GM21737 (cell line): Measurements from ENCODE around the gene ESYT2.
"Not testable (repeated sequence)": the region's sequence is repeated elsewhere in the genome, so short reads cannot be mapped to it uniquely, and the experiment has no call there.

Source experiments
- ATAC-seq: cut with Tn5 transposase; IDR thresholded peaks from one replicate; pipeline ENCODE4 v1.9.1; 2021; ENCODE audit warnings: mild to moderate bottlenecking, moderate library complexity; ENCODE audit not compliant: unreplicated experiment

ESYT2 gene

GRCh38 chr7:158856883-158857668 lies 27.8 kb upstream of the ESYT2 start:
- peak; percentile 34 for ATAC-seq

- no peak for ATAC-seq
Observed at GRCh38 chr7:158854681-158855081, 25.4 kb upstream of the ESYT2 start.

DNA sequence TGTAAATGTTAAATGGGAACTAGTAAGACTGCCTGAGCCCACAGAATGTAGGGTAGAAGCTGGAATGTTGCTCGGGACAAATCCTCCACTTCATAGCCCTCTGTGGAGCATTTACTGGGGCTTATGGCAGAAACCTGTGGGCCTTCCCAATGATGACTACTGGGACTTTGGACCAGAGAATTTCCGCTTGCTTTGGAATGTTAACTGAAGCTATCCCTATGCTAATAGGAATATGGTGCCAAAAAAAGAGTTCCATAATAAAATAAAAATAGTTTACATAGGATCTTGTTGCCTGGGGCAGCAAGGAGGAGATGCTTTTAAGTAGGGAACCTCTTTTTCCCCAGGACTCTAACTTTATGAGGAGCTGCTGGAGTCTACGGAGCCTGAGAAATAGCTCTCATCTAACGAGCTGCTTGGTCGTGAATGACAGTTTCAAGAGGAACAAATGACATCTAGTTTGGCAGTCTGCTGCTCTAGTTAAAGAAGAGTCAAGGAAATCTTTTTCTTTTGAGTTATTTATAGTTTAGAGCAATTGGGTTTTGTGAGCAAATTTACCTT lies 21.3 kb upstream of the ESYT2 start:
- no peak for ATAC-seq

DNA sequence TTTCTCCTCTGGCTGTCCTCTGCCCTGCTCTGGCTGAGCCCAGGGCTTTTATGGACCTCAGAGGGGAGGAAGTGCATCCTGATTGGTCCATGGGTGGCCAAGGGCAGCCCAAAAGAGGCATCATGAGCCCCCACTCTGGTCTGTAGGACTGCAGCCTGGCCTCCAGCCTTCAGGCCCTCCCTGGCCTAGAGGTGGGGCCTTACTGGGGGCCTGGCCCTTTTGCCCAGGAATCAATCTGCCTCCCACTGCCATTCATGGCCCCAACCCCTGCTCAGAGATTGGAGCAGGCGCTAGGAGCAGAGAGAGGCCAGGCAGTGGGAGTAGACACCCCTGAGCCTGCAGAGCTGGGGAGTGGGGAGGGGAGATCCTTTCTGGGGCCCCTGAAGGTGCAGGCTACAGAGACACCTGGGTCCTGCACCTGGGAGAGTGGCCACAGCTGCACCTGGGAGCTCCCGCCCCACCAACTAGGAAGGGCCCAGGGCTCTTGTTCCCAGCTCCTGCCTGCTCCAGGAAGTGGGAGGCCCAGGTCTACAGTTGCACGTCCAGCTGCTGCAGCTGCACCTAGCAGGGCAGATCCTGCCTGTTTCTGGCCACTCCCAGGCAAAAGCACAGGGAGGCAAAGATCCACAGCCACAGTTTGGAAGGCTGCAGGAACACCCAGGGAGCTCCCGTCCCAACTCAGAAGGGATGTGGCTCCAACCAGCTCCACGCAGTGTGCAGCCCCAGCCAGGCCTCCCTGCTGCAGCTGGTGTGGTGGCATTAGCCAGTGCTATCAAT lies 20.6 kb upstream of the ESYT2 start:
- ATAC-seq, result no peak

DNA sequence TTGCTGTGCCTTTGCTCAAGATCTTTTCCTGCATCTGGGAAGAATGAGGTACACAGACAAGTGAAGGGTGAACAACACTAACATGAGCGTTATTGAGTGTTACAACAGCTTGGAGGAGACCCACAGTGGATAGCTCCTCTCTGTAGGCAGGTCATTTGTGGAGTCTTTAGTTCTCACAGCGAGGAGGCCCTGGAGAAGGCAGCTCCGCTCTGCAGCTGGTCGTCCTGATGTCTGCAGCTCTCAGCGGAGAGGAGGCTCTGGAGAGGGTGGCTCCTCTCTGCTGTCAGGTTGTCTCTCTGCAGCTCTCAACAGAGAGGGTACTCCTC lies 20.1 kb upstream of the ESYT2 start:
- no peak for ATAC-seq

- ATAC-seq, result no peak
Observed at GRCh38 chr7:158847451-158847866, 18.1 kb upstream of the ESYT2 start.

DNA sequence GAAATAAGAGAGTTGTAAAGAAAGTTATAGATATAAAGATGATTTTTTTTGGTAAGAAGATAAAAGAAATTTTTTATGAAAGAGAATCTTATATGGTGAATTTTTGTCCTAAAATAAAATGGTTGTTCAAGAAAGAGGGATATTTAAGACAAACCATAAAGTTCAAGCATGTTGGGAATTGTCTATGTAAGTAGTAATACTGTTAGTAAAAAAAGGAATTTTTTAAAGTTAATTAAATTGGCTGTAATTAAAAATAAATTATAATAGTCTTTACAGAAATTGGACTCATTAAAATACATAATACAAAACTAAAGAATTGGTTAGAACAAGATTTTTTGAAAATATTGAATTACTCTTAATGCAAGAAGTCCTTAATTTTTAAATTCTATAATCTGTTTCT lies 17.0 kb upstream of the ESYT2 start:
- no peak for ATAC-seq

DNA sequence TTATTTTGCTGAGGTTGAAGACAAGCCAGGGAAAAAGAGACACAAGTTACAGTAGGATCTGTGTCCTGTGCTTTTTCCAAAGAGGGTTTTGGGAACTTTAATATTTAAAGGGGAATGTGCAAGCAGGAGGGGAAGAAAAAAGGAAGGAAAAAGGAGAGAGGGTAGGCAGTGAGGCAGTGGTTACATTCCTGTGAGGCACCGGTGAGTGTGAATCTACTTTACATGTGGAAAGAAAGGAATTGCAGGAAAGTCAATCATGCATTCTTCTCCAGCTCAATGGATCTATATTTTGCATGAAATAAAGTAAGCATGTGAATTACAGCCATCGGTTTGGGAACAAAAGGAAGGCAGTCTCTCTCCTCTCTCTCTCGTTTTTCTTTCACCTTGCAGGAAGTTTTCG lies 14.5 kb upstream of the ESYT2 start:
- ATAC-seq, result no peak

GRCh38 chr7:158842486-158842885 lies 13.2 kb upstream of the ESYT2 start:
- no peak for ATAC-seq

DNA sequence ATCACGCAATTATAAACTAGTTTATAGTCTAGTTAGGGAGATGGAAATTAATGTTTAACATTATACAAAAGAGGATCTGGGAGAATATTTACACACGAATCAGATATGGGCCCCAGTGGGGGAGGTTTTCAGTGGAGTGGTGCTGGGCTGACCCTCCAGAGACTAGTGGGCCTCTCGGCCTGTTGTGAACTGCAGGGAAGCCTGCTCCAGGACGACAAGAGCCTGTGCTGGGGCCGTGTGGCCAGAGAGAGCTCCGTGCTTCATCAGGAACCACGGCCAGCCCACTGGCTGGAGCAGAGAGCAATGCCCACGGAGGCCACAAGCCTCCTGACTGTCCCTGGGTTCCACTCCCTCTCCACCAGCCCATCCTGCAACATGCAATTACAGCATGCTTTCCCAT lies 11.3 kb upstream of the ESYT2 start:
- ATAC-seq, result no peak

GRCh38 chr7:158839177-158839576 lies 9.9 kb upstream of the ESYT2 start:
- not testable (repeated sequence) for ATAC-seq

GRCh38 chr7:158837790-158838637 lies 8.7 kb upstream of the ESYT2 start:
- no peak for ATAC-seq

- no peak for ATAC-seq
Observed at GRCh38 chr7:158836692-158837091, 7.4 kb upstream of the ESYT2 start.

GRCh38 chr7:158834878-158835784 lies 5.8 kb upstream of the ESYT2 start:
- ATAC-seq, result no peak

GRCh38 chr7:158832994-158833393 lies 3.7 kb upstream of the ESYT2 start:
- ATAC-seq, result no peak

GRCh38 chr7:158831738-158832091 lies 2.4 kb upstream of the ESYT2 start:
- no peak for ATAC-seq

- no peak for ATAC-seq
Observed at GRCh38 chr7:158830211-158830723, 958 bp upstream of the ESYT2 start.

DNA sequence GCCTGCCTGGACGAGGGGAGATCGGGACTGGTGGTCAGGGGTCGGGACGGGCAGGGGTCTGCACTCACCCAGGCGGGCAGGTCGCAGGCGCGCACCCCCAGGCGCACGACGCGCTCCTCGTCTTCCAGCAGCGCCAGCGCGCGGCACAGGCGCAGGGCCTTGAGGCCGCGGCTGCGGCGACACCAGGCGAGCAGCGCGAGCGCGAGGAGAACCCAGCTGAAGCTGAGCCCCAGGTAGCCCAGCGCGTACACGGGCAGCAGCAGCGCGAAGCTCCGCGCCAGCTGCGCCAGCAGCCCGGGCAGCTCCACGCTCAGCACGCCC lies 328 bp downstream of the ESYT2 start:
- ATAC-seq, result peak; percentile 45

DNA sequence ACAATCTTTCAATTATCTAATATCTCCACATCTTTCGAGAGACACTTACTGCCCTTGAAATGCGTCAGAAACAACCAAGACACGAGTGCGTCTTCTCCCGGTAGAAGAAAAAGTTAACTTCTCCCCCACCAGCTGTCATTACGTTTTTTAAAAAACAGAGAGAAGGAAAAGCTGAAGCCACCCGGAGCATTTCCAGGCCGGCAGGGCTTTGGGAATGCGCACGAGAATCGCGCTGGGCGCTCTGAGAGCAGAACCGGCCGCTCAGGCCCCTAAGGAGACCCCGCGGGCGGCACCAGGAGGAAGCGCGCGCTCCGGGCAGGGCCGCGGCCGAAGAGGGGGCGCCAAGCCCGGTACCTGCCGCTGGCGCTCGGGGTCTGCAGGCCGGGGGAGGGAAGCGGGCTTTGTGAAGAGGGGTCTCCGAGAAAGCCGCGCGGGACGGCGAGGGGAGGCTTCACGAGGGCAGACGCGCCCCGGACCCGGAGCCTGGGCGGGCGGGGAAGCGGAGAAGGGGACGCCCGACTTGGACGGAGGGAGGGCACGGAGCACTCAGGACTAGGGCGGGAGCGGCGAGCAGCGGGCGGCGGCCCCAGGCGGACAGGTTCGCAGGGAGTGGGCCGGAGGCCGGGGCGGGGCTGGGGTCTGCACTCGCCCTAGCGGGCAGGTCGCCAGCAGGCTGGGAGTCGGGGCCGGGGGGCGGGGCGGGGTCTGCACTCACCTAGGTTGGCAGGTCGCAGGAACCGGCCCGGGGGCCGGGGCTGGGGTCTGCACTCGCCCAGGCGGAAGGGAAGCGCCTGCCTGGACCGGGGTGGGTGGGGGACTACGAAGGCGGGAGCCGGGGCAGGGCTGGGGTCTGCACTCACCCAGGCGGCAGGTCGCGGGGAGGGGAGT lies 932 bp downstream of the ESYT2 start:
- no peak for ATAC-seq
